AG10803 (cell line): ENCODE results near the gene PRB3.

Source experiments
- DNase-seq: peaks from one replicate; pipeline ENCODE4 v3.0.0; 2010; ENCODE audit warnings: low read depth
- H3K4me3 ChIP-seq: 2 replicates; pipeline ENCODE4 v1.5.1; 2011; ENCODE audit warnings: mild to moderate bottlenecking, low read length, control low read depth
- TF ChIP-seq, protein P1 (sequence below): conservative IDR thresholded peaks from 2 replicates; pipeline ENCODE4 v1.5.1; 2011; ENCODE audit warnings: mild to moderate bottlenecking, low read length, control low read depth, inconsistent platforms

PRB3 gene

DNA sequence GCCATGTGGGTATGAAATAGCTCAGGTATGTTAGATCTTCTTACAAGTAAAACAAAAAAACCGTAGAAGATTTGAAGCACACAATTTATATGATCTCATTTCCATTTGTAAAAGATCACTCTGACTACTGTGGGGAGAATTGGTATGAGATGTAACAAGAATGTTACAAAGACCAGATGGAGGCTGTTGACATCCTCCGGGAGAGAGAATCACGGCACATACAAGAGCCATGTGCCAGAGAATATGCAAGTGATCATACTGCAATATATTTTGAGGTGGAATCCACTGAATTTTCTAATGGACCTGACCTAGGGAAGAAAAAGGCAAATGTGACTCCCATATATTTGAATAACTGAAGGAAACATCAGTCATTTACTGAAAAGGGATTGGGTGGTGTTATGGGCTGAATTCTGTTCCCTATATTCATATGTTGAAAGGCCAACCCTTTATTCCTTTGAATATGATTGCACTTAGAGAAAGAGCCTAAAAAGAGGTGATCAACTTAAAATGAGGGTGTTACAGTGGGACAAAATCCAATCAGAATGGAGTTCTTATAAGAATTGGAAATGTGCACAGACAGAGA, 29.1 kb downstream of the PRB3 start:
- DNase-seq = no peak
- TF ChIP-seq, protein P1, sequence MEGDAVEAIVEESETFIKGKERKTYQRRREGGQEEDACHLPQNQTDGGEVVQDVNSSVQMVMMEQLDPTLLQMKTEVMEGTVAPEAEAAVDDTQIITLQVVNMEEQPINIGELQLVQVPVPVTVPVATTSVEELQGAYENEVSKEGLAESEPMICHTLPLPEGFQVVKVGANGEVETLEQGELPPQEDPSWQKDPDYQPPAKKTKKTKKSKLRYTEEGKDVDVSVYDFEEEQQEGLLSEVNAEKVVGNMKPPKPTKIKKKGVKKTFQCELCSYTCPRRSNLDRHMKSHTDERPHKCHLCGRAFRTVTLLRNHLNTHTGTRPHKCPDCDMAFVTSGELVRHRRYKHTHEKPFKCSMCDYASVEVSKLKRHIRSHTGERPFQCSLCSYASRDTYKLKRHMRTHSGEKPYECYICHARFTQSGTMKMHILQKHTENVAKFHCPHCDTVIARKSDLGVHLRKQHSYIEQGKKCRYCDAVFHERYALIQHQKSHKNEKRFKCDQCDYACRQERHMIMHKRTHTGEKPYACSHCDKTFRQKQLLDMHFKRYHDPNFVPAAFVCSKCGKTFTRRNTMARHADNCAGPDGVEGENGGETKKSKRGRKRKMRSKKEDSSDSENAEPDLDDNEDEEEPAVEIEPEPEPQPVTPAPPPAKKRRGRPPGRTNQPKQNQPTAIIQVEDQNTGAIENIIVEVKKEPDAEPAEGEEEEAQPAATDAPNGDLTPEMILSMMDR = no peak
- no peak overlapping the region for H3K4me3 ChIP-seq

DNA sequence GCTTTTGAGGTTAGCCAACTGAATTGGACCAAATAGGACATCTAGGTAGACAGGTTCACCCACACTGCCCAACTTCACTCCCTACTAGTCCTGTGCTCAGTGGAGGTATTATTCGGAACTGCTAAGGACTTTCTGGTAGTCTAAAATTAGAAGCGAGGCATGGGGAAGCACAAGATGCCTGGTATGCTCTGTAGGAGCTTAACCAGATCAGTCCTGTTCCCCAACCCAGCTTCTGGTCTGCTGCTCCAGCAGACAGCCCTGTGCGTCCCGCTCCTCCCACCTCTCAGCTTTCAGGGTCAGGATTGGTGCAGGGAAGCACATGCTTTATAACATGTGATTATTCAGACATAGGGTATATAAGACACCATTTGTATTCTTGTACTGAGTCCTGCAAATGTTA, 31.2 kb downstream of the PRB3 start:
- H3K4me3 ChIP-seq = no peak overlapping the region
- TF ChIP-seq, protein P1 = no peak
- no peak for DNase-seq

DNA sequence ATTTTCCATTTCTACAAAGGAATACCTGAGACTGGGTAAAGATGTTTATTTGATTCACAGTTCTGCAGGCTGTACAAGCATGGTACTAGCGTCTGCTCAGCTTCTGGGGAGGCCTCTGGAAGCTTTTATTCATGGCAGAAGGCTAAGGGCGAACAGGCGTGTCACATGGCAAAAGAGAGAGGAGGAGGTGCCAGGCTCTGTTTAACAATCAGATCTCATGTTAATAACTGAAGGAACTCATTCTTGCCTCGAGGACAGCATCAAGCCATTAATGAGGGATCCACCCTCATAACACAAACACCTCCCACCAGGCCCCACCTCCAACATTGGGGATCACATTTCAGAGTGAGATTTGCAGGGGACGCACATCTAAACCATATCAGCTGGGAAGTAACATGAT, 36.0 kb downstream of the PRB3 start:
- TF ChIP-seq, protein P1 = no peak
- no peak overlapping the region for H3K4me3 ChIP-seq

DNA sequence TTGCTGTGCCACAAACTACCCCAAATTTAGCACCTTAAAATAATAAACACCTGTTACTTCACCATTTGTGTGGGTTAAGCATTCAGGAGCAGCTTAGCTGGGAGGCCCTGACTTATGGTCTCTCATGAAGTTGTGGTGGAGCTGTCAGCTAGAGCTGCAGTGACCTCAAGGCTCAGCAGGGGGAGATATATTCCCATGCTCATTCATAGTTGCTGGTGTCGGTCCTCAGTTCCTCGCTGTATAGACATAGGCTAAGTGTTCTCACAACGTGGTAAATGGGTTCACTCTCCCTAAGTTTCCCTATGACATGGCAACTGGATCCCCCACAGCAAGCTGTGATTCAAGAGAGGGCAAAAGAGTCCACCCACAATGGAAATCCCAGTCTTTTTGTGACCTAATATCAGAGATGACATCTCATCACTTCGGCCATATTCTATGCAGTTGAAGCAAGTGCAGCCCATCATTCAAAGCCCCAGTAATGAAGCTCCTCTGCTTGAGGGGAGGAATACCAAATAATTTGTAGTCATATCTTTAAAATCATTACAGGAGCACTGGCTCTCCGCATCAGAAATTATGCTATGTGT, 41.1 kb downstream of the PRB3 start:
- TF ChIP-seq, protein P1 = peak; percentile 65
- no peak overlapping the region for H3K4me3 ChIP-seq
- DNase-seq = peak; percentile 31

More for the DNA sequence above, 36.0 kb downstream of the PRB3 start:
- no peak for DNase-seq

DNA sequence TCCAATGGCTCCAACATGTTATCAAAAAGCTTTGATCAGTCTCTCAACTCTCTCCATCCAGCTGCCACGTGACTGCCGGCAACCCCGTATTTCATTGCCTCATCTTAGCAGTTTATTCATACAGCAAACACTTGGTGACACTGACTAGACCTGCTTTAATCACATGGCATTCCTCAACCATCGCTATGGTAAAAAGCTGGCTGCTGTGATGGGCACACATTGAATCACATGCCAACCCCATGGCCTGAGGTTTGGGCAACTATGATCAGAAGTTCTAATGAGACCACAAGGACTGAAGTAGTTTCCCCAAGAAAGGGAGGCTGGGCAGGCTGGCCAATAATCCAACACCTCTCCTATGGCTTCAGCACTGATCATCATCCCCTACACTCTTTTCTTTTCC, 42.1 kb downstream of the PRB3 start:
- TF ChIP-seq, protein P1 = no peak
- DNase-seq = peak; percentile 1

More for the DNA sequence above, 42.1 kb downstream of the PRB3 start:
- H3K4me3 ChIP-seq = no peak overlapping the region
